Nephron progenitor cell (in vitro differentiated cells): ENCODE results near the gene GPSM1.

ENCODE experiments used
- DNase-seq: peaks from one replicate; pipeline ENCODE4 v3.0.0; 2021
- H3K27ac Mint-ChIP-seq: 2 replicates; pipeline ENCODE4 v1.8.0; 2021; ENCODE audit warnings: mild to moderate bottlenecking, moderate library complexity, mixed read lengths
- H3K27me3 Mint-ChIP-seq: 2 replicates; pipeline ENCODE4 v1.8.0; 2021; ENCODE audit warnings: mild to moderate bottlenecking, low read depth, mixed read lengths; ENCODE audit not compliant: poor library complexity
- H3K36me3 Mint-ChIP-seq: 2 replicates; pipeline ENCODE4 v1.8.0; 2021; ENCODE audit warnings: low read depth, mixed read lengths
- H3K4me1 Mint-ChIP-seq: 2 replicates; pipeline ENCODE4 v1.8.0; 2021; ENCODE audit warnings: mixed read lengths
- H3K4me3 Mint-ChIP-seq: 2 replicates; pipeline ENCODE4 v1.8.0; 2021; ENCODE audit warnings: mild to moderate bottlenecking, moderate library complexity, mixed read lengths
- H3K9me3 Mint-ChIP-seq: 2 replicates; pipeline ENCODE4 v1.8.0; 2021; ENCODE audit warnings: mild to moderate bottlenecking, moderate library complexity, mixed read lengths
- CTCF ChIP-seq: fragments of 200-600 bp; sonication (generic); IDR thresholded peaks from 2 replicates; pipeline ENCODE4 v1.5.0; 2021; ENCODE audit warnings: antibody characterized with exemption

The GPSM1 gene

DNA sequence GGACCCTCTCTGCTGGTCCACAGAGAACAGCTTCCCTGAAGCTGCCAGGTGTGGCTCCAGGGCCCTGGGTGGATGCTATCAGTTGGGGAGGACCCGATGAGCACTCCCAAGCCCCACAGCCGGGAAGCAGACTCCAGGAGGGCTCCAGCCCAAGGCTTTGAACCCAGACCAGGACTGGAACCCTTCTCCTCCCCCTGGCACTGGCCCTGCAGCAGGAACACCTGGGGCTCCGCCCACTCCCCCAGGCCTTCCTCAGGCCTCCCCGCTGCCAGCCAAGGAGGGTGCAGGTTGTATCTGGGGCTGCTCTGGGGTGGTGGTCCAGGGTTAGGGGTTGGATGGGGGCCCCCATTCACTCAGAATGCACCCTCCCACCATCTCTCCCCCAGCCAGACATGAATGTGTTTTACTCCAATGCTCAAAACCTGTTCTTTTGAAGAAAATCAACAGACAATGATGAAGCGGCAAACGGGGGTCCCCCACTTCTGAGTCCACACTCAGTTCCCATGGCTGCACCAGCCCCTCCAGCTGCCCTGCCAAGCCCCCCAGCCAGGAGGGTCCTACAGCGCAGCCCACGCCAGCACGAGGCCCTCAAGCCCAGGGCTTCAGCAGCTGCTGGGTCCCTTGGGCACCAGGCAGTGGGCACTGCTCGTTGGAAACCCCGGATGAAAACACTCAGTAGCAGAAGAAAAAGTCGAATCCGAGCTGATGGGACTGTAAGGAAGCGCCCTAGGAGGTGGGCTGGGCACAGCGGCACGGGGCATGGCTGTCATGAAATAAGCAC, 46.6 kb upstream of the GPSM1 start:
- Mint-ChIP-seq H3K27me3 (peaks cover 23% of the 10 kb centered on the region), H3K4me1 (no peaks in the 10 kb centered on the region), H3K36me3 (no peaks in the 10 kb centered on the region), H3K4me3 (no peak overlapping the region), H3K27ac (no peak overlapping the region), H3K9me3 (peaks cover 12% of the 10 kb centered on the region)
- no peak for DNase-seq
- no peak for TF ChIP-seq CTCF

GRCh38 chr9:136281421-136282271, 45.7 kb upstream of the GPSM1 start:
- Mint-ChIP-seq H3K27me3 (peaks cover 20% of the 10 kb centered on the region), H3K27ac (no peak overlapping the region), H3K4me1 (no peaks in the 10 kb centered on the region), H3K4me3 (no peak overlapping the region), H3K9me3 (peaks cover 12% of the 10 kb centered on the region), H3K36me3 (no peaks in the 10 kb centered on the region)
- no peak for TF ChIP-seq CTCF
- DNase-seq: no peak

DNA sequence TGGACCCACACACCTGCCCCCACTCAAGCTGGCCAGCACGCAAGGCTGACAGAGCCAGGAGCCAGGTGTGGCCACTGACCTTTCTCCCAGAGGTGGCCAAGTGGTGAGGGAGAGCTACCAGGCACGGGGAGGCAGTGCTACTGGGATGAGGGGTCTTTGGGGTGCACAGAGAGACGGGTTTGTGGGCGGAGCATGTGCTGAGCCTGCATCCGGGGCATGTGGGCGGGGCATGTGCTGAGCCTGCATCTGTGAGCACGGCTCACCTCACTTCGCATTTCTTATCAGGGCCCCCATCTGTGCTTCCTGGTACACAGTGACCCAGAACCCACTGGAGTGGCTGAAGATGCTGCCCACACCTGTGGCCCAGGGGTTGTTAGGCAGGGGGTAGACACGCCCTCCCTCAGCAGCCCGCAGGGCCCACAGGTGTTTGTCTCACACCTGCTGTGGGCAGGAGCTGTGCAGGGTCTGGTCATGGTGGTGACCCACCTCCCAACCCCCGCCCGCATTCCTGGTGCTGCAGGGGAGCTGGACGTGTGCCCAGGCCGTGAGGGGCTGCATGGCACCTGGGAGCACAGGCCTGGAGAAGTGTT, 45.0 kb upstream of the GPSM1 start:
- DNase-seq: no peak
- Mint-ChIP-seq H3K27me3 (peaks cover 27% of the 10 kb centered on the region), H3K36me3 (no peaks in the 10 kb centered on the region), H3K4me1 (peaks cover 2% of the 10 kb centered on the region), H3K9me3 (peaks cover 12% of the 10 kb centered on the region), H3K4me3 (no peak overlapping the region), H3K27ac (no peak overlapping the region)
- no peak for TF ChIP-seq CTCF

DNA sequence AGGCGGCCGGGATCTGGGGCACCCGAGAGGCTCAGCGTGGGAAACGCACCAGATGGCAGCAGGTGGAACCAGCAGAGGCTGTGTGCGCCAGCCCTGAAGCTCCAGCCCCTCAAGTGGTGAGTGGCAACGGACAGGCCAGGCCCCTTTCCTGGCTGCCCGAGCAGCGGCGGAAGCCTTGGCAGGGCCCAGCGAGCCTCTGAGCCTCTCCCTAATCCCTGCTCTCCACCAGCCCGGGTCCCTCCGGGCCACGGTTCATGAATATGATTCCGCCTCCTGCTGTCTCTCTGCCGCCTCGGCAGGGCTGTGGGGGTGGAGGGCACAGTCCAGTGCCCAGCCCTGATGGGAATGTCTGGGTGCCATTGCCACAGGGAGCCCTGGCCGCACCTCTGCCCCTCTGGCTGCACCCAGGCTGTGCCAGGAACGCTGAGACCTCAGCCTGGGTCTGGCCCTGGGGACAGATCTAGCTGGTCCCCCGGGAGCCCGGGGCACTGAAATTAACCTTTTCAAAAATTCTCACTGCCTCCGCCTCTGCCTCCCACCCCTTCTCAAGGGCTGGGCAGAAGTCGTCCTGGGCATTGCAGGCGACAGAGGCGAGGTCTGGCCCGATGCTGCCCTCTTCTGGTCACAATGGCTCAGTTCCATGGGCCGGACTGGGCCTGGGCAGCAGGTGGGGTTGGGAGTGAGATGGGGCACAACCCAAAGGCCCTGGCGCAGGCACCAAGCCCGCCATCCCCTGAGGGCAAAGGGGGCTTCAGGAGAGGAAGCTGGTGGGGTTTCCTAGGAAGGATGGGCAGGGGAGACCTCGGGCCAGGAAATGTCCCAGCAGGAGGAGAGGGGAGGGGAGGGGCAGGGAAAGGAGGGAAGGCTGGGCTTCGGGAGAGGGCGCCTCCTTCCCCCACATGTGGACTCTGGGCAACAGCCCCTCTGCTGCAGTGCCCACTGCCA, 43.8 kb upstream of the GPSM1 start:
- peak; percentile 88 for DNase-seq
- Mint-ChIP-seq H3K27ac (no peak overlapping the region), H3K9me3 (peaks cover 12% of the 10 kb centered on the region), H3K4me3 (no peak overlapping the region), H3K36me3 (no peaks in the 10 kb centered on the region), H3K27me3 (peaks cover 32% of the 10 kb centered on the region), H3K4me1 (peaks cover 7% of the 10 kb centered on the region)
- TF ChIP-seq CTCF: peak; percentile 78

- no peak for DNase-seq
- H3K27me3 Mint-ChIP-seq: peaks cover 29% of the 10 kb centered on the region
- H3K4me3 Mint-ChIP-seq: no peak overlapping the region
- H3K36me3 Mint-ChIP-seq: no peaks in the 10 kb centered on the region
- peaks cover 7% of the 10 kb centered on the region for H3K4me1 Mint-ChIP-seq
- TF ChIP-seq CTCF: no peak
- H3K27ac Mint-ChIP-seq: no peak overlapping the region
- H3K9me3 Mint-ChIP-seq: peaks cover 9% of the 10 kb centered on the region
Measured at GRCh38 chr9:136284311-136284710, 43.0 kb upstream of the GPSM1 start.
